ENCODE data around the gene ADISSP. TPM values are rescaled to one million over a fixed set of nuclear protein-coding genes. Genes with fewer than 3 reads are reported as not detected.

ADISSP gene
- total RNA-seq, 1 experiment from 2014 or later = 80.3 TPM

DNA sequence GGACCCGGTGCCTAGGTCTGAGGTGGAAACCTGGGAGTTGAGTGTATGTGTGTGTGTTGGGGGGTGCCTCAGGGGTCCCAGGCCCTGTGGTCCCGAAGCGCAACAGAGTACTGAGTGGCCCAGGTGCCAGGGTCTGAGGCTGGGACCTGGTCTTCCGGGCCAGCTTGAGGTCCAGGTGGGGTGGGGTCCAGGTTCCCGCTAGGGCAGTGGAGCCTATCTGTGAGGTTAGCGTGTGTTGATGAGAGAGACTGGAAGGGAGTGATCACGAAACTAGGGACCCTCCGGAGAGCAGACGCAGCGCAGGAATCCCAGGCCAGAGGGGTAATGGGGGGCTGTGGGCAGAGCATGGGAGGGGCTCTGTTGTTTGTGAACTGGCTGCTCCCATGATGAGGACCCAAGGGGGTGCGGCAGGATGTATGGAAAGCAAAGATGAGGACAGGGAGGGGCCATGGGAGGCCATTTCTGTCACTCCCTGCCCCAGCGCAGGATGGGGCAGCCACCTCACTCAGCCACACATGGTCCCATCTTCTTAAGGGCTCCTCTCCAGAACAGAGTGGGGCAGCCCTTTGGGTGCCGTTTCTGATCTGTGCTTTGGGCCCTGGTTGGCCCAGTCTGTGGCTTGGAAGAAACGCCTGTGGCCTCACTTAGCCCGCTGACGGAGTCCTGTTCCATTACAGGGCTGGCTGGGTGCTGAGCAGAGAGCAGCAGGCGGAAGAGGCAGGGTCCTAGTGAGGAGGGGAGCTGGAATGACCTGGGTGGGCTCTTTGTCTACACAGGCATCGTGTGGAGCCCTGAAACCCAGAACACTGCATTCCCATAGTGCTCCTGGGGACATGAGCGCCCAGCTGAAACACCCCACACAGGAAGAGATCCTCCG, 34.2 kb downstream of the ADISSP start:
- H3K4me3 ChIP-seq (ENCODE audit: low read depth, low read length, poor library complexity, severe bottlenecking) = no peak overlapping the region

DNA sequence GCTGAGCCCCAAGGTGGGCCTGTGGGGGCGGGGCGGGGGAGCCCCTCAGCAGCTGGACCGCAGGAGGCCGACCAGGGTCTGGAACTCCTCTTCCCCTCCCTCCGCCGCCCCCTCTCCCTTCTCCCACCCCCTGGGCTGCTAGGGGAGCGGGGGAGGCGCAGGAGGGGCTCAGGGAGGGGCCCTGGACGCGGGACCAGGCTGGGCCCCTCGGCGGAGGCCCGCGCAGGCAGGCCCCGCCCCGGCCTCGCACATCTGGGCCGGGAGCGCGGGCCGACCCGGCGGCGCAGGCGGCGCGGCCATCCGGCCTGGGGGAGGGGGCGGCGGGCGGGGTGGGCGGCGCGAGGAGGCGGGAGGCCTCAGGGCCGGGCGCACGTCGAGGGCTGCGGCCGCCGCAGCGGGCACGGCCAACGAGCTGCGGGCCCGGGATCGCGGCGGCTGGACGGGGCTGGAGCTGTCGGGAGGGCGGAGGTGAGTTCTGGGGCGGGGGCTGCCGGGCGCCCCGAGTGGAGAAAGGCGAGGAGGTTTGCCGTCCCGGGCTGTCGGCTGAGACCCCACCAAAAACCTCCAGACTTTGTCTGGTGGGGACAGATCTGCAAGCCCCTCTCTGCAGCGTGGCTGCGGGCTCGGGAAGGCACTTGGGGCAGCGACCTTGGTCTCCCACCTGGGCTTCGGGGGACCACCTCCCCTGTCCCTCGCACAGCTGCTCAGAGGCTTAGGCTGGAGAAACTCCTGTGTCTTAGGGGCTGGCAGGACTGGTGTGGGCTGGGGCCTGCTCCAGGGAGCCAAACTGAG, 35.0 kb downstream of the ADISSP start, which contains the start of gene HSPA12B:
TSS of gene HSPA12B (plus strand) at position 359 of the 792 bp plus-strand sequence. CDS start 5,990 bp downstream, outside the sequence.
- H3K27ac ChIP-seq (ENCODE audit: low read depth, low read length, poor library complexity, severe bottlenecking) = no peak within 1 kb of the TSS
- no peaks in the 10 kb centered on the region for H3K36me3 ChIP-seq (ENCODE audit: insufficient read depth, low read length, poor library complexity, severe bottlenecking)
- no peaks in the 10 kb centered on the region for H3K9me3 ChIP-seq (ENCODE audit: low read depth, low read length, poor library complexity, severe bottlenecking)
- BruUV-seq (replicated peaks) = no TSS peak
- H3K27me3 ChIP-seq (replicated peaks; ENCODE audit: insufficient read depth, low read depth, low read length, poor library complexity) = no peaks in the 10 kb centered on the region
- intact Hi-C loops (cut with micrococcal nuclease; ENCODE audit: unreplicated experiment) = no loop called here
- CTCF ChIA-PET = interaction anchor here (0.5 kb wide), 1 partner anchor 10 kb away, joined by 3 read pairs; no protein-coding TSS in a partner anchor
- TF ChIP-seq, protein P1, sequence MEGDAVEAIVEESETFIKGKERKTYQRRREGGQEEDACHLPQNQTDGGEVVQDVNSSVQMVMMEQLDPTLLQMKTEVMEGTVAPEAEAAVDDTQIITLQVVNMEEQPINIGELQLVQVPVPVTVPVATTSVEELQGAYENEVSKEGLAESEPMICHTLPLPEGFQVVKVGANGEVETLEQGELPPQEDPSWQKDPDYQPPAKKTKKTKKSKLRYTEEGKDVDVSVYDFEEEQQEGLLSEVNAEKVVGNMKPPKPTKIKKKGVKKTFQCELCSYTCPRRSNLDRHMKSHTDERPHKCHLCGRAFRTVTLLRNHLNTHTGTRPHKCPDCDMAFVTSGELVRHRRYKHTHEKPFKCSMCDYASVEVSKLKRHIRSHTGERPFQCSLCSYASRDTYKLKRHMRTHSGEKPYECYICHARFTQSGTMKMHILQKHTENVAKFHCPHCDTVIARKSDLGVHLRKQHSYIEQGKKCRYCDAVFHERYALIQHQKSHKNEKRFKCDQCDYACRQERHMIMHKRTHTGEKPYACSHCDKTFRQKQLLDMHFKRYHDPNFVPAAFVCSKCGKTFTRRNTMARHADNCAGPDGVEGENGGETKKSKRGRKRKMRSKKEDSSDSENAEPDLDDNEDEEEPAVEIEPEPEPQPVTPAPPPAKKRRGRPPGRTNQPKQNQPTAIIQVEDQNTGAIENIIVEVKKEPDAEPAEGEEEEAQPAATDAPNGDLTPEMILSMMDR (conservative IDR thresholded peaks at IDR 0.05; ENCODE audit: low read depth, low read length) = no peak
- TF ChIP-seq EZH2 (IDR thresholded peaks at IDR 0.05; ENCODE audit: borderline replicate concordance, low read depth, low read length, poor library complexity, severe bottlenecking) = no peak
- peaks cover 3% of the 10 kb centered on the region for H3K4me1 ChIP-seq (ENCODE audit: insufficient read depth, low read length, poor library complexity, severe bottlenecking)
- POLR2A ChIA-PET (ENCODE audit: low non-redundant PET) = no interaction called here
- DNase-seq (ENCODE audit: low spot score) = no peak
- H3K4me3 ChIP-seq (ENCODE audit: low read depth, low read length, poor library complexity, severe bottlenecking) = no peak within 1 kb of the TSS

More for the DNA sequence above, 34.2 kb downstream of the ADISSP start:
- no peaks in the 10 kb centered on the region for H3K9me3 ChIP-seq (ENCODE audit: low read depth, low read length, poor library complexity, severe bottlenecking)
- ChIA-PET POLR2A (ENCODE audit: low non-redundant PET) (no interaction called here), CTCF (interaction anchor here (0.5 kb wide), 1 partner anchor 9 kb away, joined by 3 read pairs; no protein-coding TSS in a partner anchor)
- no peaks in the 10 kb centered on the region for H3K27me3 ChIP-seq (replicated peaks; ENCODE audit: insufficient read depth, low read depth, low read length, poor library complexity)
- no TSS peak for BruUV-seq (replicated peaks)
- no peak for DNase-seq (ENCODE audit: low spot score)
- no peak for TF ChIP-seq EZH2 (IDR thresholded peaks at IDR 0.05; ENCODE audit: borderline replicate concordance, low read depth, low read length, poor library complexity, severe bottlenecking)
- TF ChIP-seq, protein P1 (conservative IDR thresholded peaks at IDR 0.05; ENCODE audit: low read depth, low read length) = no peak
- H3K36me3 ChIP-seq (ENCODE audit: insufficient read depth, low read length, poor library complexity, severe bottlenecking) = no peaks in the 10 kb centered on the region
- no peak overlapping the region for H3K27ac ChIP-seq (ENCODE audit: low read depth, low read length, poor library complexity, severe bottlenecking)
- H3K4me1 ChIP-seq (ENCODE audit: insufficient read depth, low read length, poor library complexity, severe bottlenecking) = no peaks in the 10 kb centered on the region
- intact Hi-C loops (cut with micrococcal nuclease; ENCODE audit: unreplicated experiment) = no loop called here

DNA sequence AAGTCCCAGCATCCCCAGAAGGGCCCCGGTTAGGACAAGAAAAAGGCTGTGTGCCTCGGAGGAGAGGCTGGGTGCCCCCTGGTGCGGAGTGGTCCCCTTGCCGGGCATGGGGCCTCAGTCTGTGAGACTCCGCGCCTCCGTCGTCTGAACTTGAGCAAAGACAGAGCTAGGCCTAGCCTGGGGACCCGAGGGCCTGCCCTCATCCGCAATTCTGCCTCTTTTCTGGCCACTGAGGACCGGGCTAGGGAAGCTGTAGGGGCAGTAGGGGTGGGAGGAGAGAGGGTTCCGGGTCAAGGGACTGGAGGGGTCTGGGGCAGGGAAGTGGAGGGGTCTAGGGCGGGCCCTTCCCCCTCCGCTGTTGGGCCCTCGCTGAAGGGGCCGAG, 35.6 kb downstream of the ADISSP start:
- ChIA-PET POLR2A (ENCODE audit: low non-redundant PET) (no interaction called here), CTCF (interaction anchor here (0.7 kb wide), 1 partner anchor 28 kb away, joined by 4 read pairs; no protein-coding TSS in a partner anchor)
- intact Hi-C loops (cut with micrococcal nuclease; ENCODE audit: unreplicated experiment) = no loop called here
- no peak for DNase-seq (ENCODE audit: low spot score)
- Histone ChIP-seq H3K27me3 (replicated peaks; ENCODE audit: insufficient read depth, low read depth, low read length, poor library complexity) (no peaks in the 10 kb centered on the region), H3K36me3 (ENCODE audit: insufficient read depth, low read length, poor library complexity, severe bottlenecking) (no peaks in the 10 kb centered on the region), H3K4me1 (ENCODE audit: insufficient read depth, low read length, poor library complexity, severe bottlenecking) (peaks cover 9% of the 10 kb centered on the region), H3K27ac (ENCODE audit: low read depth, low read length, poor library complexity, severe bottlenecking) (no peak overlapping the region), H3K4me3 (ENCODE audit: low read depth, low read length, poor library complexity, severe bottlenecking) (no peak overlapping the region), H3K9me3 (ENCODE audit: low read depth, low read length, poor library complexity, severe bottlenecking) (no peaks in the 10 kb centered on the region)
- TF ChIP-seq, protein P1 (conservative IDR thresholded peaks at IDR 0.05; ENCODE audit: low read depth, low read length) = no peak
- no peak for TF ChIP-seq EZH2 (IDR thresholded peaks at IDR 0.05; ENCODE audit: borderline replicate concordance, low read depth, low read length, poor library complexity, severe bottlenecking)
- no TSS peak for BruUV-seq (replicated peaks)
